HG03039 (cell line): Measurements from ENCODE around the gene TAF11L11.
"Not testable (repeated sequence)": the region's sequence is repeated elsewhere in the genome, so short reads cannot be mapped to it uniquely, and the experiment has no call there.

Experiments used
- ATAC-seq: cut with Tn5 transposase; IDR thresholded peaks from one replicate; pipeline ENCODE4 v1.9.1; 2021; ENCODE audit warnings: mild to moderate bottlenecking, moderate library complexity; ENCODE audit not compliant: unreplicated experiment

The TAF11L11 gene

DNA sequence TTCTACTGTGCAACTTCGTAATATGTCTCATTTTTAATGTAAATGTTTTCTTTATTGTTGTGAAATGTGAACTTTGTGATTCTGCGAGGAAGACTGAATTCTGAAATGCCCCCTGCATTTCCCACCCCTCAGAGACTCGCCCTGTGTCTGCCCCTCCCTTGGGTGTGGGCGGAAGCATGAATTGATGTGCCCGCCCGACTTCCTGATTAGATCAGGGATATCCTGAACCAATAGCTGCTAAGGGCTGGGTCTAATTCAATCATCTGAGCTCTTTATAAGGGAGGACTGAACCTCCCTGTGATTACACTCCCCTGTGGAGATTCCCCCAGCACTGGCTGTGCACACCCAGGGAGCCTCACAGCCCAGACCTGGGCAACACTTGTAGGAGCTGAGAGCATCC is at the start of gene TAF11L11:
TAF11L11 (plus strand) TSS at position 304 of the 400 bp plus-strand sequence.
- ATAC-seq = not testable (repeated sequence)

DNA sequence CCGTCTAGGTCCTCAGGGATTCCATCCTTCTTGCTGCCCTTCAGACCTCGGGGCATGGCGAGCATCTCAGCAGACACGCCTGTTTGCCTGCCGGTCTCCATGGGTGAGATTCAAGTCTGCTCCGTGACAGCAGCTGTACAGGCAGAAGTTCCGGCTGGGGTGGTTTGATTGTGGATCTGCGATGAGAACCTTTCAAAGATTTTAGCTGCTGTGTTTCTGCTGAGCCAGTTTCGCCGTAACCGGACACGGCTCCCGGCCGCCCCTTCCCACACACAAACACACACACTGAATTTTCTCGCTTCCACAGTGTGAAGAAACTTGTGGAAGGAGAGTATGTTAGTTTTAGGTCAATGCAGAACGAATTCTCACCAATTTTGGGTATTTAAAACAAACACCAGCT is 18.3 kb upstream of the TAF11L11 start, which contains the start of gene TAF11L7:
TAF11L7 (minus strand) TSS at position 101 of the 400 bp plus-strand sequence.
- not testable (repeated sequence) for ATAC-seq

DNA sequence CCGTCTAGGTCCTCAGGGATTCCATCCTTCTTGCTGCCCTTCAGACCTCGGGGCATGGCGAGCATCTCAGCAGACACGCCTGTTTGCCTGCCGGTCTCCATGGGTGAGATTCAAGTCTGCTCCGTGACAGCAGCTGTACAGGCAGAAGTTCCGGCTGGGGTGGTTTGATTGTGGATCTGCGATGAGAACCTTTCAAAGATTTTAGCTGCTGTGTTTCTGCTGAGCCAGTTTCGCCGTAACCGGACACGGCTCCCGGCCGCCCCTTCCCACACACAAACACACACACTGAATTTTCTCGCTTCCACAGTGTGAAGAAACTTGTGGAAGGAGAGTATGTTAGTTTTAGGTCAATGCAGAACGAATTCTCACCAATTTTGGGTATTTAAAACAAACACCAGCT is 13.1 kb upstream of the TAF11L11 start, which contains the start of gene TAF11L8:
TAF11L8 (minus strand) TSS at position 101 of the 400 bp plus-strand sequence.
- not testable (repeated sequence) for ATAC-seq

DNA sequence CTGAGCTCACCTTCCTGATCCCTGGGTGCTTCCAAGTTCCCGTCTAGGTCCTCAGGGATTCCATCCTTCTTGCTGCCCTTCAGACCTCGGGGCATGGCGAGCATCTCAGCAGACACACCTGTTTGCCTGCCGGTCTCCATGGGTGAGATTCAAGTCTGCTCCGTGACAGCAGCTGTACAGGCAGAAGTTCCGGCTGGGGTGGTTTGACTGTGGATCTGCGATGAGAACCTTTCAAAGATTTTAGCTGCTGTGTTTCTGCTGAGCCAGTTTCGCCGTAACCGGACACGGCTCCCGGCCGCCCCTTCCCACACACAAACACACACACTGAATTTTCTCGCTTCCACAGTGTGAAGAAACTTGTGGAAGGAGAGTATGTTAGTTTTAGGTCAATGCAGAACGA is 9.7 kb upstream of the TAF11L11 start, which contains the start of gene TAF11L9:
TAF11L9 (minus strand) TSS at position 140 of the 400 bp plus-strand sequence.
- not testable (repeated sequence) for ATAC-seq

DNA sequence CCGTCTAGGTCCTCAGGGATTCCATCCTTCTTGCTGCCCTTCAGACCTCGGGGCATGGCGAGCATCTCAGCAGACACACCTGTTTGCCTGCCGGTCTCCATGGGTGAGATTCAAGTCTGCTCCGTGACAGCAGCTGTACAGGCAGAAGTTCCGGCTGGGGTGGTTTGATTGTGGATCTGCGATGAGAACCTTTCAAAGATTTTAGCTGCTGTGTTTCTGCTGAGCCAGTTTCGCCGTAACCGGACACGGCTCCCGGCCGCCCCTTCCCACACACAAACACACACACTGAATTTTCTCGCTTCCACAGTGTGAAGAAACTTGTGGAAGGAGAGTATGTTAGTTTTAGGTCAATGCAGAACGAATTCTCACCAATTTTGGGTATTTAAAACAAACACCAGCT is 6.3 kb upstream of the TAF11L11 start, which contains the start of gene TAF11L10:
TAF11L10 (minus strand) TSS at position 101 of the 400 bp plus-strand sequence.
- ATAC-seq = not testable (repeated sequence)

DNA sequence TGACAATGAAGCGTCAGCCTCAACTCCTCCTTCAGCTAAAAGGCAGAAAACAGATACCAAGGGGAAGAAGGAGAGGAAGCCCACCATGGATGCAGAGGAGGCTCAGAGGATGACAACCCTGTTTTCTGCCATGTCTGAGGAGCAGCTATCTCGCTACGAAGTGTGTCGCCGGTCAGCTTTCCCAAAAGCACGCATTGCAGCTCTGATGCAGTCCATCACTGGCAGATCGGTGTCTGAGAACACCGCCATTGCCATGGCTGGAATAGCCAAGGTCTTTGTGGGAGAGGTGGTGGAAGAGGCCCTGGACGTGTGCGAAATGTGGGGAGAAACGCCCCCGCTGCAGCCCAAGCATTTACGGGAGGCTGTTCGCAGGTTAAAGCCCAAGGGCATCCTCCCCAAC is 968 bp downstream of the TAF11L11 start:
- ATAC-seq = no peak

DNA sequence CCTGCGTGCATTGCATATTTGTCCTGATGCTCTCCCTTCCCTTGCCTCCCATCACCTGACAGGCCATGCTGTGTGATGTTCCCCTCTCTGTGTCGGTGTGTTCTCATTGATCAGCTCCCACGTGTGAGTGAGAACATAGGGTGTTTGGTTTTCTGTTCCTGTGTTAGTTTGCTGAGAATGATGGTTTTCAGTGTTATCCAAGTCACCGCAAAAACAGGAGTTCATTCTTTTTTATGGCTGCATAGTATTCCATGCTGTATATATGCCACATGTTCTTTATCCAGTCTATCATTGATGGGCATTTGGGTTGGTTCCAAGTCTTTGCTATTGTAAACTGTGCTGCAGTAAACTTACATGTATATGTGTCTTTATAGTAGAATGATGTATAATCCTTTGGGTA is 3.5 kb downstream of the TAF11L11 start:
- ATAC-seq = not testable (repeated sequence)

DNA sequence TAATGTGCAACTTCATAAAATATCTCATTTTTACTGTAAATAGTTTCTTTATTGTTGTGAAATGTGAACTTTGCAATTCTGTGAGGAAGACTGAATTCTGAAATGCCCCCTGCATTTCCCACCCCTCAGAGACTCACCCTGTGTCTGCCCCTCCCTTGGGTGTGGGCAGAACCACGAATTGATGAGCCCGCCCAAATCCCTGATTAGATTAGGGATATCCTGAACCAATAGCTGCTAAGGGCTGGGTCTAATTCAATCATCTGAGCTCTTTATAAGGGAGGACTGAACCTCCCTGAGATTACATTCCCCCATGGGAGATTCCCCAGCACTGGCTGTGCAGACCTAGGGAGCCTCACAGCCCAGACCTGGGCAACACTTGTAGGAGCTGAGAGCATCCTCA is 6.1 kb downstream of the TAF11L11 start, which contains the start of gene TAF11L12:
TAF11L12 (plus strand) TSS at position 301 of the 400 bp plus-strand sequence.
- ATAC-seq = not testable (repeated sequence)

DNA sequence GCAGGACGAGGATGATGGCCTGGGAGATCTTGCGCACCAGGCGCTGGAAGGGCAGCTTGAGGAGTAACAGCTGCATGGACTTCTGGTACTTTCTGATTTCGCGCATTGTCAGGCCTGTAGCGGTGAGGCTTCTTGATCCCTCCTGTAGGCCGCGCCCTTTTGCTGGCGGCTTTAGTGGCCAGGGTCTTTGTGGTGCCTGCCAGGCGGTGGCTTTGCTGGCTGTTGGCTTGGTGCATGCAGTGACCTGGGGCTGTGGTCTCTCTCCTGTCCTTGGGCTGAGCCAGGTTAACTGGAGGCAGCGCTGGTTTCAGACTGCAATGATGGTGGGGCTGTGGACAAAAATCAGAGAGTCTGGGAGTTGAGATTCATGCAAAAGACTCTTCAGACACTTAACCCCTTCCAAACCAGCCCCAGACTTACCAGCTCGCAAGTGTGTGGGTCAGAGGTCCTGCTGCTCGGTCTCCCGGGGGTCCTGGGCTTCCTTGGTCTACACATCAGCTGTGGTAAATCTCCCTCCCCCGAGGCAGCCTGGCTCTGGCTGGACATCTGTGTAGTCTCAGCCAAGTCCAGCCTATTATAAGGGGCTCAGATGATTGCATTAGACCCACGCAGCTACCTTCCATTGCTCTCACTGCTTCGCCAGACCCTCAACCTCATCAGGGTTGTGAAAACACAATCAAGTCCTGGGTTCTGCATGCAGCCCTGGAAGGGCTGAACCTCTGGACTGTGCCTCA is 11.1 kb downstream of the TAF11L11 start:
- ATAC-seq = no peak

DNA sequence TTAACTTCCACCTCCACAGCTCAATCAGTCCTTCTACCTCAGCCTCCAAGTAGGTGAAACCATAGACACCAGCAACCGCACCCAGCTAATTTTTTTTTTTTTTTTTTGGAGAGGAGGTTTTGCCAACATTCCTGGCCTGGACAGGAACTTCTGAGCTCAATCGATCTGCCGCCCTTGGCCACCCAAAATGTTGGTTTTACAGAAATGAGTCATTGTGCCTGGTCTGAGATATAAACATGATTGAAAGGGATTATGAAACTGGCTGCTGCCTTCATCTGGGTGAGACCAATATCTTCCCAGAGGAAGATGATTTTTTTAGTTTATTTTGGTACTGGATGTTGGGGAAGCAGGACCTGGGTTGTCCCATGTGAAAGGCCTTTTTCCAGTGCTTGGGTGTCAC is 15.4 kb downstream of the TAF11L11 start:
- no peak for ATAC-seq

DNA sequence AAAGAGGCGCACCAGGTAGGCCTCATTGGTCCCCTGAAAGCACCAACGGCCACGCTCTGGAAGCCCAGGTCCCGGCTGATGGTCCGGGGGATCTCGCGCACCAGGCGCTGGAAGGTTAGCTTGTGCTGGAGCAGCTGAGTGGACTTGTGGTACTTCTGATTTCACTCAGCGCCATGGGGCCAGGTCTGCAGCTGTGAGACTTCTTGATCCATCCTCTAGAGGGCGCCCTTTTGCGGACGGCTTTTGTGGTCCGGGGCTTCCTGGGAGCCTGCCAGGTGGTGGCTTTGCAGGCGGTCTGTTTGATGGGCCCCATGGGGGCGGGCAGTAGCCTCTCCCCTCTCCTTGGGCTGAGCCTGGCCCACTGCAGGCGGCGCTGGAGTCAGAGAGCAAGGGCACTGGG is 16.6 kb downstream of the TAF11L11 start:
- ATAC-seq = no peak

DNA sequence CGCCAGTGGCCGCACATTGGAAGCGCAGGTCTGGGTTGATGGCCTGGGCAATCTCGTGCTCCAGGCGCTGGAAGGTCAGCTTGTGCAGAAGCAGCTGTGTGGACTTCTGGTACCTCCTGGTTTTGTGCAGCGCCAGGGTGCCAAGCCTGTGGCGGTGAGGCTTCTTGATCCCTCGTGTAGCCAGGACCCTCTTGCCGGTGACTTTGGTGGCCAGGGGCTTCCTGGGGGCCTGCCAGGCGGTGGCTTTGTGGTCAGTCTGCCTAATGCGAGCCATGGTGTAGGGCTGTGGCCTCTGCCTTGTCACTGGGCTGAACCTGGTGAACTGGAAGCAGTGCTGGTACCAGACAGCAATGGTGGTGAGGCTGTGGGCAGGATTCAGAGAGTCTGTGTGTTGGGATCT is 21.7 kb downstream of the TAF11L11 start:
- ATAC-seq = no peak

DNA sequence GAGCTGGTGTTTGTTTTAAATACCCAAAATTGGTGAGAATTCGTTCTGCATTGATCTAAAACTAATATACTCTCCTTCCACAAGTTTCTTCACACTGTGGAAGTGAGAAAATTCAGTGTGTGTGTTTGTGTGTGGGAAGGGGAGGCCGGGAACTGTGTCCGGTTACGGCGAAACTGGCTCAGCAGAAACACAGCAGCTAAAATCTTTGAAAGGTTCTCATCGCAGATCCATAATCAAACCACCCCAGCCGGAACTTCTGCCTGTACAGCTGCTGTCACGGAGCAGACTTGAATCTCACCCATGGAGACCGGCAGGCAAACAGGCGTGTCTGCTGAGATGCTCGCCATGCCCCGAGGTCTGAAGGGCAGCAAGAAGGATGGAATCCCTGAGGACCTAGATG is 27.8 kb downstream of the TAF11L11 start, which contains the start of gene TAF11L13:
TAF11L13 (plus strand) TSS at position 301 of the 400 bp plus-strand sequence.
- not testable (repeated sequence) for ATAC-seq

DNA sequence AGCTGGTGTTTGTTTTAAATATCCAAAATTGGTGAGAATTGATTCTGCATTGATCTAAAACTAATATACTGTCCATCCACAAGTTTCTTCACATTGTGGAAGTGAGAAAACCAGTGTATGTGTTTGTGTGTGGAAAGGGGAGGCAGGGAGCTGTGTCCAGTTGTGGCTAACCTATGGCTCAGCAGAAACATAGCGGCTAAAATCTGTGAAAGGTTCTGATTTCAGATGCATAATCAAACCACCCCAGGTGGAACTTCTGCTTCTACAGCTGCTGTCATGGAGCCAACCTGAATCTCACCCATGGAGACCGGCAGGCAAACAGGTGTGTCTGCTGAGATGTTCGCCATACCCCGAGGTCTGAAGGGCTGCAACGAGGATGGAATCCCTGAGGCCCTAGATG is 30.2 kb downstream of the TAF11L11 start, which contains the start of gene TAF11L14:
TAF11L14 (plus strand) TSS at position 301 of the 400 bp plus-strand sequence.
- no peak for ATAC-seq

DNA sequence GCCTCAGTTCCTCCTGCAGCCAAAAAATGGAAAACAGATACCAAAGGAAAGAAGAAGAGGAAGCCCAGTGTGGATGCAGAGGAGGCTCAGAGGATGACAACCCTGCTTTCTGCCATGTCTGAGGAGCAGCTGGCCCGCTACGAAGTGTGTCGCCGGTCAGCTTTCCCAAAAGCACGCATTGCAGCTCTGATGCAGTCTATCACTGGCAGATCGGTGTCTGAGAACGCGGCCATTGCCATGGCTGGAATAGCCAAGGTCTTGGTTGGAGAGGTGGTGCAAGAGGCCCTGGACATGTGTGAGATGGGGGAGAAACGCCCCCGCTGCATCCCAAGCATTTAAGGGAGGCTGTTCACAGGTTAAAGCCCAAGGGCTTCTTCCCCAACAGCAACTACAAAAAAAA is 45.2 kb downstream of the TAF11L11 start:
- ATAC-seq = not testable (repeated sequence)

DNA sequence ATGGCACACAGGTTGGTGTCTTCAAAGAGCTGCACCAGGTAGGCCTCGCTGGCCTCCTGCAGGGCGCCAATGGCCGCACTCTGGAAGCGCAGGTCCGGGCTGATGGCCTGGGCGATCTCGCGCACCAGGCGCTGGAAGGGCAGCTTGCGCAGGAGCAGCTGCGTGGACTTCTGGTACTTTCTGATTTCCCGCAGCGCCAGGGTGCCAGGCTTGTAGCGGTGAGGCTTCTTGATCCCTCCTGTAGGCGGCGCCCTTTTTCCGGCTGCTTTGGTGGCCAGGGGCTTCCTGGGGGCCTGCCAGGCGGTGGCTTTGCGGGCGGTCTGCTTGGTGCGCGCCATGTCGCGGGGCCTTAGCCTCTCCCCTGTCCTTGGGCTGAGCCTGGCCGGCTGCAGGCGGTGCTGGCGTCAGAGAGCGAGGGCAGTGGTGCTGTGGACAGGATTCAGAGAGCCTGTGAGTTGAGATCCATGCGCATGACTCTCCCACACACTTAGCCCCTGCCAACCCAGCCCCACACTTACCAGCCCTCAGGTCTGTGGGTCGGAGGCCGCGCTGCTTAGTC is 51.3 kb downstream of the TAF11L11 start:
- ATAC-seq = not testable (repeated sequence)
